Gastrocnemius medialis (tissue), 4 donors: Measurements from ENCODE around the gene ZCCHC24. TPM values are rescaled to one million over a fixed set of nuclear protein-coding genes. Genes with fewer than 3 reads are reported as not detected.
A peak's percentile ranks its signal among the peaks of the same experiment; 100 is the strongest.

Experiments
- ATAC-seq, 2 donors: fragments of 150-250 bp; one replicate each; pipeline ENCODE4 v1.9.1; 2016
- DNase-seq, 2 donors: peaks; one replicate each; pipeline ENCODE4 v3.0.0-alpha.2; 2019
- H3K27ac ChIP-seq, 4 donors: fragments of 200-600 bp; sonication (generic); 1 replicate in 1 of 4; 2 replicates in 3 of 4; pipeline ENCODE4 v1.5.1; 2016 to 2018; ENCODE audit warnings: mild to moderate bottlenecking in 2 of 4, moderate library complexity in 1 of 4
- H3K27me3 ChIP-seq, 3 donors: fragments of 200-600 bp; sonication (generic) in 2 of 3; 1 replicate in 1 of 3; 2 replicates in 2 of 3; pipeline versions ENCODE4 v1.5.1 to v1.6.0; 2016 to 2019; ENCODE audit warnings: mild to moderate bottlenecking in 1 of 3, moderate library complexity in 1 of 3
- H3K36me3 ChIP-seq, 2 donors: fragments of 200-600 bp; sonication (generic) in 1 of 2; one replicate each; pipeline ENCODE4 v1.5.1; 2017 to 2018
- H3K4me1 ChIP-seq, 2 donors: fragments of 200-600 bp; sonication (generic) in 1 of 2; one replicate each; pipeline ENCODE4 v1.5.1; 2016 to 2017; ENCODE audit warnings: mild to moderate bottlenecking in 2 of 2
- H3K4me3 ChIP-seq, 4 donors: fragments of 200-600 bp; sonication (generic) in 3 of 4; 1 replicate in 1 of 4; 2 replicates in 3 of 4; pipeline ENCODE4 v1.5.1; 2016 to 2019; ENCODE audit warnings: mild to moderate bottlenecking in 2 of 4
- H3K9me3 ChIP-seq, 3 donors: fragments of 200-600 bp; sonication (generic) in 2 of 3; 1 replicate in 1 of 3; 2 replicates in 2 of 3; pipeline ENCODE4 v1.5.1; 2016 to 2019
- POLR2A ChIP-seq, 2 donors: fragments of 450-650 bp; IDR thresholded peaks; one replicate each; pipeline ENCODE4 v1.6.1; 2017; ENCODE audit warnings: antibody characterized with exemption in 2 of 2, mild to moderate bottlenecking in 2 of 2, moderate library complexity in 2 of 2
- in situ Hi-C, 4 donors: fragments of 200-750 bp; cut with MboI; loops; one replicate each; pipeline versions ENCODE4 v1.15.0 to v1.8.0; 2017; ENCODE audit warnings: low sequenced_read_pairs in 4 of 4
- intact Hi-C: fragments of 100-400 bp; cut with DNase I; formaldehyde crosslinking; loops from one replicate; pipeline ENCODE4 v1.15.1; 2023; ENCODE audit warnings: low total_unique reads
- total RNA-seq, 4 donors: library from RNA; depleted of rRNA; stranded (reverse); fragments of >200 nt; gene quantifications; one replicate each; pipeline versions ENCODE4 v1.1.0 to v1.2.3, GENCODE V29; 2016
- TF ChIP-seq, protein P1 (sequence below), 5 experiments: fragments of 450-650 bp in 3 of 5; fragments of 200-600 bp in 2 of 5; sonication (generic) in 2 of 5; IDR thresholded peaks in 4 of 5; conservative IDR thresholded peaks in 1 of 5; 1 replicate in 4 of 5; 2 replicates in 1 of 5; pipeline ENCODE4 v1.5.1; 2016 to 2019; ENCODE audit warnings: antibody characterized with exemption in 5 of 5, mild to moderate bottlenecking in 3 of 5, moderate library complexity in 3 of 5

Gene ZCCHC24
- total RNA-seq, 4 donors from 2014 or later, result 59.6 to 122 (median 84.5) TPM

DNA sequence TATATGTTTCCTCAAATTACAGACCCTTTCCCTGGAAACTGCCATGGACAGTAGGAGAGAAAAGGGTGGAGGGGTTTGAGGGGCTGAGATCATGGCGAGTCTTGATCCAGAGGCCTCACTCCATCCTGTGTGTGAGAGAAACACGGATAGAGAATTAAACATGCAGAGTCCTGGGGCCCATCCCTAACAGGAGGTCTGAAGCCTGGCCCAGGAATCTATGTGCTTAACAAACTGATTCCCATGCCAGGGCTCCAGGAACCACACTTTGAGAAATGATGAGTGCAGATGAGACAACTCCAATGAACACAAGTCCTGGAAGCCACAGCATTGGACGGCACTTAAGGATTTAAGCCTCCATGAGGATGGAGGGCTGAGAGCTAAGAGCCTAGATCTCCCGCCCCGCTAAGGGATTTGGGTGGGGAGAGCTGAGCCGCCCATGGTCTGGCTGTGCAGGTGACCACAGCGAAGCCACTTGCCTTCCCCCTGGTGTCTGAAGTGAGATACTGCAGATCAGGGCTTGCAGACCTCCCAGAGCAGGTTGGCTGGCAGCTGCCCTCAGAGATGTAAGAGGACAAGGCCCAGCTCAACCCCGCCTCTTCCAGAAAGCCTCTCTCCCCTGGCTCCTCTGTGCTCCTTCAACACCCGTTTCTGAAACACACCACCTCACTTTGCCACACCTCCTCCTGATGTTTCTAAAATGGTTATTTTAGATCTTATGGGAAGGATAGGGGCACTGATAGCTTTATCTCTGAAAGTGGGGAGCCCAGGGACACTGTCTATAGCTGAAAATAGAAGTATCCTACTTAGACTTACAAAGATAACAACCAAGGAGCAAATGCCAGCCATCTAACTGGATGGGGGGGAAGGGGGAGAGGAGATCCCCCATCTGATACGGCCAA, 42.1 kb upstream of the ZCCHC24 start:
- in situ Hi-C loops (loop anchor here in 1 of 4 donors (10.0 kb wide), 1 partner anchor 113 kb away; no protein-coding TSS in a partner anchor), intact Hi-C loops (loop anchor here (1.0 kb wide), 1 partner anchor 113 kb away; no protein-coding TSS in a partner anchor)
- TF ChIP-seq POLR2A (IDR thresholded peaks at IDR 0.05), result no peak
- TF ChIP-seq, protein P1, sequence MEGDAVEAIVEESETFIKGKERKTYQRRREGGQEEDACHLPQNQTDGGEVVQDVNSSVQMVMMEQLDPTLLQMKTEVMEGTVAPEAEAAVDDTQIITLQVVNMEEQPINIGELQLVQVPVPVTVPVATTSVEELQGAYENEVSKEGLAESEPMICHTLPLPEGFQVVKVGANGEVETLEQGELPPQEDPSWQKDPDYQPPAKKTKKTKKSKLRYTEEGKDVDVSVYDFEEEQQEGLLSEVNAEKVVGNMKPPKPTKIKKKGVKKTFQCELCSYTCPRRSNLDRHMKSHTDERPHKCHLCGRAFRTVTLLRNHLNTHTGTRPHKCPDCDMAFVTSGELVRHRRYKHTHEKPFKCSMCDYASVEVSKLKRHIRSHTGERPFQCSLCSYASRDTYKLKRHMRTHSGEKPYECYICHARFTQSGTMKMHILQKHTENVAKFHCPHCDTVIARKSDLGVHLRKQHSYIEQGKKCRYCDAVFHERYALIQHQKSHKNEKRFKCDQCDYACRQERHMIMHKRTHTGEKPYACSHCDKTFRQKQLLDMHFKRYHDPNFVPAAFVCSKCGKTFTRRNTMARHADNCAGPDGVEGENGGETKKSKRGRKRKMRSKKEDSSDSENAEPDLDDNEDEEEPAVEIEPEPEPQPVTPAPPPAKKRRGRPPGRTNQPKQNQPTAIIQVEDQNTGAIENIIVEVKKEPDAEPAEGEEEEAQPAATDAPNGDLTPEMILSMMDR (IDR thresholded peaks at IDR 0.05 in 4 of 5, conservative IDR thresholded peaks at IDR 0.05 in 1 of 5), result peak; percentile 49 to 69 (median 66)
- Histone ChIP-seq H3K27me3 (no peaks in the 10 kb centered on the region), H3K4me3 (no peak overlapping the region), H3K27ac (peak overlapping the region; percentile 67 to 72 (median 70)), H3K4me1 (peaks cover 8 to 28% of the 10 kb centered on the region in 2 donors), H3K36me3 (no peaks in the 10 kb centered on the region), H3K9me3 (no peaks in the 10 kb centered on the region)
- DNase-seq, result peak; percentile 31 to 67
- ATAC-seq, result peak in 1 of 2 donors; percentile 72

DNA sequence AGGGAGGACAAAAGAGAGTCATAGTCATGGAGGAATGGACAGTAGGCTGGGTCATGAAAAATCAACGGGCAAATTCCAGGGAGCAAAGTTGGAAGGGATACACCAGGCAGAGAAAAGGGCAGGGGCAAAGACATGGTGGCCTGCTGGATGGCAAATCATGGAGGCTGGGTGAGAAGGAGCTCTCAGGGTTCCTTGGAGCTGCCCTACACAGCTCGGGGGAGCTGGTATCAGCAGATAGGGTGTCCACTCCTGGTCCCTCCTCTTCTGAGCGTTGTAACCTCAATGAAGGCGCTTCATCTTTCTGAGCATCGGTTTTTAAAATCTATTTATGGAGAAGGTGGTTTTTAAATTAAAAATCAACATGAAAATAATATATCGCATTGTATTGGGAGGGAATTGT, 39.1 kb upstream of the ZCCHC24 start:
- Histone ChIP-seq H3K9me3 (no peaks in the 10 kb centered on the region), H3K36me3 (no peaks in the 10 kb centered on the region), H3K4me1 (peaks cover 5 to 25% of the 10 kb centered on the region in 2 donors), H3K27ac (peak overlapping the region in 1 of 4 donors; percentile 18), H3K27me3 (no peaks in the 10 kb centered on the region), H3K4me3 (no peak overlapping the region)
- DNase-seq (no peak), ATAC-seq (no peak)
- intact Hi-C loops, result no loop called here
- in situ Hi-C loops, result loop anchor here in 1 of 4 donors (10.0 kb wide), 1 partner anchor 110 kb away; no protein-coding TSS in a partner anchor
- no peak for TF ChIP-seq POLR2A (IDR thresholded peaks at IDR 0.05)
- TF ChIP-seq, protein P1 (IDR thresholded peaks at IDR 0.05 in 4 of 5, conservative IDR thresholded peaks at IDR 0.05 in 1 of 5), result no peak

DNA sequence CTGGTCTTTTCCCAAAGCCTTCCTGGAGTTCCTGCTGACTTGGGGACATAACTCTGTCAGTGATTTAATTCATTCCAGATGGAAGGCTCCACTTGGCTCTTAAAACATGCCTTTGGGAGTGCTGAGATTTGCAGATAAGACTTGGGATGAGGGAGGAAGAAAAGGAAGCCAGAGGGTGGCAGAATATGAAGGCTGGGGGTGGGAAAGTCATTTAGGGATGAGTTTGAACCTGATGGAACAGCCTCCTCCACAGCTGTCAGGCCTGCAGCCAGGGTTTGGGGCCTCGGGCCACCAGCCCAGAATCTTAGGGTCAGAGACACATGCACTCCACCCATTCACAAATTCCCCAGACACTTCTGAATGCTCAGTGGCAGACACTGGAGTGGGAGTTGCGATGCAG, 38.5 kb upstream of the ZCCHC24 start:
- Histone ChIP-seq H3K27ac (peak overlapping the region in 3 of 4 donors; percentile 49 to 68 (median 61)), H3K9me3 (no peaks in the 10 kb centered on the region), H3K4me3 (no peak overlapping the region), H3K4me1 (peaks cover 5 to 20% of the 10 kb centered on the region in 2 donors), H3K36me3 (no peaks in the 10 kb centered on the region), H3K27me3 (no peaks in the 10 kb centered on the region)
- intact Hi-C loops, result no loop called here
- TF ChIP-seq, protein P1 (IDR thresholded peaks at IDR 0.05 in 4 of 5, conservative IDR thresholded peaks at IDR 0.05 in 1 of 5), result no peak
- TF ChIP-seq POLR2A (IDR thresholded peaks at IDR 0.05), result no peak
- in situ Hi-C loops, result loop anchor here in 1 of 4 donors (10.0 kb wide), 1 partner anchor 109 kb away; no protein-coding TSS in a partner anchor
- ATAC-seq (peak; percentile 40 to 44), DNase-seq (peak in 1 of 2 donors; percentile 71)

DNA sequence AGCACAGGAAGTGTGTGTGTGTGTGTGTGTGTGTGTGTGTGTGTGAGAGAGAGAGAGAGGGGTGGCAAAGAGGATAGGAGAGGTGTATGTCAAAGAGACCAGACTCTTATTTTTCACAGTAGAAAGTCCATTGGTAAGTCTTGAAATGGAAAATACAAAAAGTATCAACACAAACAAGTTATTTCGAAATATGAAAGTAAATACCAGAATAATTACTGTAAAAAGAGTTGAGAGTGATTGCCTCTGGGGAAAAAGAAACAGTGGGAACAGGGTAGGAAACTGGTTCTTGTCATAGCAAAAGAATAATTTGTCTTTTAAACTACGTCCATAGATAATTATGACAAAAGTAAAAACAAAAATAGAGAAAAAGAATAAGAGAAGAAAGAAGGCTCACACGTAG, 37.9 kb upstream of the ZCCHC24 start:
- Histone ChIP-seq H3K4me3 (no peak overlapping the region), H3K4me1 (peaks cover 4 to 18% of the 10 kb centered on the region in 2 donors), H3K9me3 (no peaks in the 10 kb centered on the region), H3K27me3 (no peaks in the 10 kb centered on the region), H3K36me3 (no peaks in the 10 kb centered on the region), H3K27ac (peak overlapping the region in 3 of 4 donors; percentile 49 to 68 (median 61))
- peak in 1 of 2 donors; percentile 36 for ATAC-seq
- TF ChIP-seq, protein P1 (IDR thresholded peaks at IDR 0.05 in 4 of 5, conservative IDR thresholded peaks at IDR 0.05 in 1 of 5), result no peak
- no peak for TF ChIP-seq POLR2A (IDR thresholded peaks at IDR 0.05)
- no peak for DNase-seq
- in situ Hi-C loops, result loop anchor here in 1 of 4 donors (10.0 kb wide), 1 partner anchor 108 kb away; no protein-coding TSS in a partner anchor
- intact Hi-C loops, result no loop called here
